Kidney tubule cell (primary cell): ENCODE data around the gene ACBD5.
A peak's percentile ranks its signal among the peaks of the same experiment; 100 is the strongest.
"Not testable (repeated sequence)": the region's sequence is repeated elsewhere in the genome, so short reads cannot be mapped to it uniquely, and the experiment has no call there.

Experiments
- DNase-seq: peaks from one replicate; pipeline ENCODE4 v3.0.0-alpha.2; 2018; ENCODE audit warnings: low spot score

Gene ACBD5

DNA sequence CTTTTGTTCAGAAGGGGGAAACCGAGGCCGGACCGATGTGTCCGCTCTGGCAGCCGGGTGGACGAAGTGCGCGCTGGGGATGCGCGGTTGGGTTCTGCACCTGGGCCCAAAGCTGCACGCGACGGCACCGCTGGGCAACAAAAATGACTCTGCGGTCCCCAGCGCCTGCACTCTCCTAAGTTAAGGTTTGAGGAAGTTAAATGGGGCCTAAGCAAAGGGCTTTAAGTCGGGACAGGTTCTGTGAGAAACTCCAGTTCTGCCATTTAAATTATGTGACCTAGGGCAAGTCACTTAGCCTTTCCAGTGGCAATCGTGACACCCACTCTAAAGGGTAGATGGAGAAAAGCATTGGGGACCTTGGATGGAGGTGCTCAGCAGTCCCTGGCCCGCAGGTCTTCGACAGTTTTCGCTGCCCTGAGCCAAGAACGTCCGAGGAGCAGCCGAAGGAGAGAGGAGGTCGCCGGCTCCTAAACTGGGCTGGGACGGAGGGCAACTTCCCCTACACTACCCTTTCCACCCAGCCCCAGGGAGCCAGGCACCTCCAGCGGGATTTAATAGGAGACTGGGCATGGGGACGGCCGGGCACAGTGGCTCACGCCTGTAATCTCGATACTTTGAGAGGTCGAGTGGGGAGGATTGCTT is 534 bp upstream of the ACBD5 start:
- DNase-seq, result peak; percentile 23

DNA sequence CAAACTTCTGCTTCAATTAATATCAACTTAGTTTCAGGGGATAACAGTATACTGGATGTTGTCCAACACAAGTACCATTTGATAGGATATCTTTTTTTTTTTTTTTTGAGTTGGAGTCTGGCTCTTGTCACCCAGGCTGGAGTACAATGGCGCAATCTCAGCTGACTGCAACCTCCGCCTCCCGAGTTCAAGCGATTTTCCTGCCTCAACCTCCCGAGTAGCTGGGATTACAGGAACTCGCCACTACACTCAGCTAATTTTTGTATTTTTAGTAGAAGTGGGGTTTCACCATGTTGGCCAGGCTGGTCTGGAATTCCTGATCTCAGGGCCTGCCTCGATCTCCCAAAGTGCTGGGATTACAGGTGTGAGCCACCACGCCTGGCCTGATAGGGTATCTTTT is 3.1 kb downstream of the ACBD5 start:
- not testable (repeated sequence) for DNase-seq

GRCh38 chr10:27236589-27237128 is 3.9 kb downstream of the ACBD5 start:
- not testable (repeated sequence) for DNase-seq

- no peak for DNase-seq
These were observed 4.9 kb downstream of the ACBD5 start for GRCh38 chr10:27235706-27236105.

DNA sequence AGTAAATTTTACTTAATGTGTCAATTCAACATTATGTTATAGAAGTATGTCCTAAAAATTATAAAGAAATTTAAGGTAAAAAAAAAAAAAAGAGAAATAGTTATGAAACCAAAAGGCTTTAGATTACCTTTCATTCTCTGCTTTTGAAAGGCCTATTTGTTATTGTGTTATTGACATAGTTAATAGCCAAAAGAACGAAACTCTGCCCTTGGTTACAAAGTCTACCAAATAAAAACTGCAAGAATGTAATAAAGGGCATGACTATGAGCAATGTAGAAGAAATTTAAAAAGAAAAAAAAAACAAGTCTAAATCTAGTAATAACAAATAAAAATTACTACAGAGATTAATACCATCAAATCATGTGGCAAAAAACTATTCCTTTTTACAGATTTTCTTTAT is 10.6 kb downstream of the ACBD5 start:
- DNase-seq, result no peak

- DNase-seq, result no peak
These were observed 14.8 kb downstream of the ACBD5 start for GRCh38 chr10:27225642-27226257.

- no peak for DNase-seq
These were observed 15.5 kb downstream of the ACBD5 start for GRCh38 chr10:27225011-27225590.

GRCh38 chr10:27223964-27224363 is 16.6 kb downstream of the ACBD5 start:
- peak; percentile 43 for DNase-seq

GRCh38 chr10:27207350-27207749 is 33.2 kb downstream of the ACBD5 start:
- DNase-seq, result no peak

GRCh38 chr10:27203806-27204205 is 36.8 kb downstream of the ACBD5 start:
- no peak for DNase-seq

DNA sequence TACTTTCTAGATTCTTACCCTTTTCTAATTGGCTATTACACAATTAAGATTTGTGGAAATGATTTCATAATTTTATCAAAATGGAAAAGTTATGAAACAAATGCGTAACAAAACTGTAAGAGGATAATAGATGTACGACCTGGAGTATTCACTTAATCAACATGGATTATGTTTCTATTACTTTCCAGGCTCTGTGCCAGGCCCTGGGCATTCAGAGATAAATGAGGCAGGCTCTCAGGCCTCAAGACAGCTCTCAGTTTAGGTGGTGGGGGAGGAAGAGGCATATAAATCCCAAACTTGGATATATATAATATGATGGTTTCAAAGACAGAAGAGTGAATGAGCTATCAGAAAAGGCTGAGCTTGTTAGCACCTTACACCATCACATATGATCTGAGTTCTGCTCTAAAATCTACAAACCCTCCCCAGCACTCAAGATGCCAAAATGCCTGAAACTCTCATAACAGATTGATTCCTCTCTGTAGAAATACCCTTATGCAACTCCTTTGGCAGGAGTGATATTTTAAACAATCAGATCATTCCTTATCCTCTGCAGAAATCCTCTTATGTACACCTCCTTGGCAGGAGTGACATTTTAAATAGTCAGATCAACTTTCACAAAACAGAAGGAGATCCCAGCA is 42.5 kb downstream of the ACBD5 start:
- no peak for DNase-seq

DNA sequence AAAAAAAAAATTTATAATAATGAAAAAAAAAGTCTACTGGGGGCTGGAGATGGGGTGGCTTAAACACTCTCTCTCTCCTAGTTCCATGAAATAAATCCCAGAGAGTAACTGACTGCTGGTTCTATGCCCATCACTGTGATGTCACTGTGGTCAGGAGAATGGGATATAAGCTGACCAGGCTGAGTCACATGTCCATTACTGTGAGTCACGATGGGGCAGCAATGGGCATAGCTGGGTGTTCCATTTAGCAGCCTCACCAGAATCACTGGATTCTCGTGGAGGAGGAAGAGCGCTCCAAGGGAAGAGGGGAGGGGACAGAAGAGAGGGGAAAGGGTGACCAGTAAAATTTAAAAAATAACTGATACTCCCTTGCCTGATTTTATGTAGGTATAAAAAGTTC is 48.3 kb downstream of the ACBD5 start:
- DNase-seq, result peak; percentile 92

- peak; percentile 4 for DNase-seq
These were observed 50.1 kb downstream of the ACBD5 start for GRCh38 chr10:27190508-27190907.

GRCh38 chr10:27188897-27189296 is 51.7 kb downstream of the ACBD5 start:
- no peak for DNase-seq

- DNase-seq, result no peak
These were observed 52.3 kb downstream of the ACBD5 start for GRCh38 chr10:27188259-27188658.

- DNase-seq, result no peak
These were observed 70.7 kb downstream of the ACBD5 start for GRCh38 chr10:27169849-27170248.

- DNase-seq, result peak; percentile 19
These were observed 82.2 kb downstream of the ACBD5 start for GRCh38 chr10:27158421-27158820.

- DNase-seq, result no peak
These were observed 83.4 kb downstream of the ACBD5 start for GRCh38 chr10:27157150-27157549.

DNA sequence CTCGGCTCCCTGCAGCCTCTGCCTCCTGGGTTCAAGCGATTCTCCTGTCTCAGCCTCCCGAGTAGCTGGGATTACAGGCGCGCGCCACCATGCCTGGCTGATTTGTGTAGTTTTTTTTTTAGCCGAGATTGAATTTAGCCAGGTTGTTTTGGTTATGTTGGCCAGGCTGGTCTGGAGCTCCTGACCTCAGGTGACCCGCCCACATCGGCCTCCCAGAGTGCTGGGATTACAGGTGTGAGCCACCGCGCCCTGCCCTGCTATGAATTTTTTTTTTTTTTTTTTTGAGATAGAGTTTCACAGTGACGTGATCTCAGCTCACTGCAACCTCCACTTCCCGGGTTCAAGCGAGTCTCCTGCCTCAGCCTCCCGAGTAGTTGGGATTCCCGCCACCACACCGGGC is 84.0 kb downstream of the ACBD5 start:
- DNase-seq, result not testable (repeated sequence)

DNA sequence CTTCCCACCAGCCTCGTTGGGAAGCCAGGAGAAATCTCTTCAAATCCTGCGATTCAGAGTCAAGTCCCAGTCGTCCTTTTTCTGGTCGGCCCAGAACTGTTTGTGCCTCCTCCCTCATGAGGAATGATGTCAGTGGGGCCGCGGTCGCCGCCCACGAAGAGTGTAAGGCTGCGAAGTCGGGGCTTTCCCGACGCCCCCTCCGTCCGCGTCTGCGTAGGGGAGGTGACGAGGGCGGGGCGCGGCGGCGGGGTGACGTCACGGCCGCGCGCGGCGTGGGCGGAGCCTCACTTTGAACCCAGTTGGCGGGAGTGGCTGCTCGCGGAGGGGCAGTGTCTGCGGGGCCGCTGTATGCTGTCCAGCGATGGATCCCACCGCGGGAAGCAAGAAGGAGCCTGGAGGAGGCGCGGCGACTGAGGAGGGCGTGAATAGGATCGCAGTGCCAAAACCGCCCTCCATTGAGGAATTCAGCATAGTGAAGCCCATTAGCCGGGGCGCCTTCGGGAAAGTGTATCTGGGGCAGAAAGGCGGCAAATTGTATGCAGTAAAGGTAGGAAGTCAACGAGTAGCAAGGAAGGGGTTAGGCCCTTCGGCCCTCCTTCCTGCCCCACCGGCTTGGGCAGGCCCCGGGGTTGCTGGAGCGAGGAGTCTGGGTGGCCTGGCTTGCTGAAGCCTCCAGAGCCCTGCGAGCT is 85.4 kb downstream of the ACBD5 start, which contains the start of gene MASTL:
Gene MASTL (plus strand): TSS at position 287 of the 689 bp plus-strand sequence. CDS start 75 bp downstream, at position 362.
- peak; percentile 96 for DNase-seq

DNA sequence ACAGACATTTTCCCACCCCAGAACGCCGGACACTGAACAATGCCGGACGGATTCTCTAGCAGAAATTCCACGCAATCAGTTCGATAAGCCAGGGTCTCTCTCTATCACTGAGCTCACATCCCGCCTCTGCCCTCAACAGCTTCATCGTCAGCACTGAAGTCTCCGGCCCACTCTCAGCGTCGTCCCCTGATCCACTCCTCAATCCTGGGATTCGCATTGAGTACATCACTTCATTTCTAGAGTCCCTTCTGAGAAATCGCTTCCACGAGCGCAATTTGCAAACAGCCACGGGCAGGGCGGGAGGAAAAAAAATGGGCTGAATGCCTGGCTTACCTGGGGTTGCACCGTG is 86.8 kb downstream of the ACBD5 start:
- DNase-seq, result peak; percentile 21

DNA sequence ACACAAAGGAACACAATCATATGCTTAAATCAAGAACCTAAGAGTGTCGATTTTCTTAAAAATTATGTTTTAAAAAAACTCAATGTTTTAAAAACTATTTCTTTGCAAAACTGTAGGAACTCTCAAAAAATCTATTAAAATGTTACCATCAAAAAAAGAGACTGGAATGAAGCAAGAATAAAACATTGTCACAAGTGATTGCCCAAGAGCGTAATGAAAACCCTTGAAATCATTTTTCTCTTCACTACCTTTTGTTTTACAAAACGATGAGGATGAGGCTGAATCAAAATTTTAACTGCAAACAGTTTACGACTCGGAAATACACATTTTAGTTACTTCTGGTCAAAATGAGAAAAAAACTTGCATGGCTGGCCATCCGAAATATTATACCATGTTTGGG is 87.3 kb downstream of the ACBD5 start:
- DNase-seq, result no peak
